Fibroblast of upper back skin (primary cell): ENCODE data around the gene TPRKB.
"Not testable (repeated sequence)": the region's sequence is repeated elsewhere in the genome, so short reads cannot be mapped to it uniquely, and the experiment has no call there.

ENCODE experiments used
- DNase-seq: peaks from one replicate; pipeline ENCODE4 v3.0.0-alpha.2; 2013

Gene TPRKB

DNA sequence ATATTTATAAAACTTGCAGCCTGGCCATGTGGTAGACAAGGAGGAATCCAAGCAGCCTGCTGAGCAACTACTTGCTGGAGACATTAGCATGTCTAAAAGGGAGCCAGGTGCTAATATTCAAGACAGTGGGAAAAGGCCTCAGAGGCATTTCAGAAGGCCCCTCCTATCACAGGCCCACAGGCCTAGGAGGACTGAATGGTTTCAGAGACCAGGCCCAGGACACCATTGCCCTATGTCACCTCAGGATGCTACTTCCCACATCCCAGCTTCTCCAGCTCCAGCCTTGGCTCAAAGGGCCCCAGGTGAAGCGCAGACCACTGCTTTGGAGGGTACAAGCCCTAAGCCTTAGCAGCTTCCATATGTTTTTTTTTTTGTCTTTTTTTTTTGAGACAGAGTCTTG, 39.0 kb downstream of the TPRKB start:
- no peak for DNase-seq

- DNase-seq: peak; percentile 12
Measured at GRCh38 chr2:73697606-73698005, 39.5 kb downstream of the TPRKB start.

- DNase-seq: not testable (repeated sequence)
Measured at GRCh38 chr2:73696985-73697384, 40.2 kb downstream of the TPRKB start.

DNA sequence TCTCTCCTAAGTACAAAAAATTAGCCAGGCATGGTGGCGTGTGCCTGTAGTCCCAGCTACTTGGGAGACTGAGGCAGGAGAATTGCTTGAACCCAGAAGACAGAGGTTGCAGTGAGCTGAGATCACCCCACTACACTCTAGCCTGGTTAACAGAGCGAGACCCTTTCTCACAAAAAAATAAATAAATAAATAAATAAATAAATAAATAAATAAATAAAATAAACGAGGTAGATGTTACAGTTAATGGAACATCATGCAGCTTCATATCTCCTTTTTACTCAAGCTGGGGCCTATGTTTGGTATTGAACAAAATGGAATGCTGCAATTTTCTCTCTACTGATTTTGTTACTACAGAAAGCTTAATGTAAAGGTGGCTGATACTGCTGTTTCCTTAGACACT, 40.6 kb downstream of the TPRKB start:
- DNase-seq: not testable (repeated sequence)

GRCh38 chr2:73690372-73691088, 46.6 kb downstream of the TPRKB start:
- DNase-seq: peak; percentile 14

- DNase-seq: not testable (repeated sequence)
Measured at GRCh38 chr2:73688494-73688893, 48.7 kb downstream of the TPRKB start.

GRCh38 chr2:73685764-73686438, 51.2 kb downstream of the TPRKB start:
- DNase-seq: no peak

DNA sequence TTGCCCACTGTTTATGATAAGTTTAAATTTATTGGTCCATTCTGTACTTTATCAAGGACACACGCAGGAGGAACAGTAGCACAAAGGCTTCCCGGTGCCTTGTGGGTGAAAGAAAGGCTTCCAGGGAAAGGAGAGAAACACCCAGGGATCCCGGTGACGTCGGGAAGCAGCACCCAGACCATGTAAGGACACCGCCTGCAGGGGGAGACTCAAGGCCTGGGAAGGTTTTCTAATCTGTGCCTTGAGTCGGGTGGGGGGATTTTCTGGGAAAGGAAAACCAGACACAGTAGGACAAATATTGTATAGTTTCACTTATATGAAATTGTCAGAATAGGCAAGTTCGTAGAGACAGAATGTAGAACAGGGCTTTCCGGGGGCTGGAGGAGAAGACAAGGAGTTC, 52.2 kb downstream of the TPRKB start:
- not testable (repeated sequence) for DNase-seq

DNA sequence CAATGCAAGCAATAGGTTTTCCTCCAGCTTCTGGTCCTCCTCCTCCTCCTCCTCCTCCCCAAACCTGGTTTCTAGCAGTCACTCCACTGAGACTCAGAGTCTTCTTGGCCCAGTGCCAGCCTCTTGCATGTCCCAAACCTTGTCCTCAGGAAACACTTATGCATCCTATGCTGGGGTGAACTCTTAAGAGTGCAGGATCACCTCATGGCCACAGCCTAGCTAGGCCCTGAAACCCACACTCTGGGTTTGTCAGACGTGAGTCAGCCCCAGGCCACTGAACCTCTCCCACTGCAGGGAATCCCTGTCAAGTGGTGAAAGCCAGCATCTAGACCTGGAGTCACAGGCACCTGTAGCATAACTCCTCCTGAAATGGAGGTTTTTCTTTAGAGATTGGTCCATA, 52.8 kb downstream of the TPRKB start:
- DNase-seq: not testable (repeated sequence)

- DNase-seq: peak; percentile 17
Measured at GRCh38 chr2:73679951-73680571, 57.1 kb downstream of the TPRKB start.
